ENCODE results near the gene TM6SF1. TPM values are rescaled to one million over a fixed set of nuclear protein-coding genes. Genes with fewer than 3 reads are reported as not detected.

TM6SF1 gene
- total and polyA plus RNA-seq, 2 of the 4 experiments (the other 2 are of a cell fraction), result 1.6 to 1.9 TPM

DNA sequence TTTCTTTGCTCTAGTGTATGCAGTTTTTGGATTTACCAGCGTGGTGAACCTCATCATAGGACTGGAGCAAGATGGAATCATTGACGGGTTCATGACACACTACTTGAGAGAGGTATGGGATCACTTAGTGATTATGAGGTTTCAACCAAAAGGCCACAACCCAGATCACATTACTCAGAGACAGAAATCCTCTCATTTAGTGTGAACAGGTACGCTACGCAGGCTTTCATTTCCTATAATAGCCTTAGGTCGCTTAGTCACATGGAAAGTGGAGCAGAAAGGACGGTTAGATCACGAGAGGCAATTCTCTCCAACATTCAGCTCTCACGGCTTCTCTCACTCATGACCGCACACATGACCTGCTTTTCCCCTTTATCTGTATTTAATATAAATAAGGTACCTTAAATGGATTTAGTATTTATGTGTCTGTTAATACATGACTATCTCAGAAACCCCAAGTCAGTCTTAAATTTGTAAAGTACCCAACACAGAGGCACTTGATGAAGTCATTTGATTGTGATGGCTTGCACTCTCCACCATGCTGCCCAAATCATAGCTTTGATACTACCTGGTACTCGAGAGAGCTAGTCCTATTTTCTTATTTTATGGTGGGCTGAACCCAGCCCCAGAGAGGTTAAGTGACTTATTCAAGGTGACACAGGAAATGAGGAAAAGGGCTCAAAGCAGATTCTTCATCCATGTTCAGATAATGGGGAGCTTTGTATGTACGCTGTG is 8.6 kb downstream of the TM6SF1 start:
- Histone ChIP-seq H2BK5ac (ENCODE audit: low read depth, low read length, poor library complexity, severe bottlenecking) (no peak overlapping the region), H3K27me3 (ENCODE audit: control insufficient read depth, insufficient read depth, low read length) (no peaks in the 10 kb centered on the region), H4K91ac (ENCODE audit: insufficient read depth, low read depth, low read length) (no peak overlapping the region), H3K9me3 (ENCODE audit: control insufficient read depth, insufficient read depth, low read length) (no peaks in the 10 kb centered on the region), H3K9me1 (ENCODE audit: insufficient read depth, low read length) (peaks cover 28% of the 10 kb centered on the region), H3K4me2 (ENCODE audit: low read depth, low read length) (no peak overlapping the region), H2BK20ac (ENCODE audit: low read depth, low read length) (no peak overlapping the region), H3K18ac (ENCODE audit: low read depth, low read length) (no peak overlapping the region), H2BK120ac (ENCODE audit: low read depth, low read length) (no peak overlapping the region), H4K5ac (ENCODE audit: low read depth, low read length) (no peak overlapping the region), H3K4me1 (ENCODE audit: control insufficient read depth, insufficient read depth, low read length) (peaks cover 12% of the 10 kb centered on the region), H4K8ac (ENCODE audit: low read depth in 2 of 2, low read length in 2 of 2) (no peak overlapping the region), H2AK5ac (ENCODE audit: low read depth, low read length) (no peak overlapping the region), H3K36me3 (ENCODE audit: control insufficient read depth, insufficient read depth, low read length) (no peaks in the 10 kb centered on the region; the same call in none of the 2 replicates), H3K79me1 (ENCODE audit: low read depth in 1 of 2, low read length in 2 of 2) (peaks cover 0 to 19% of the 10 kb centered on the region in 2 experiments; a peak in 2 of 4 replicates), H3K4ac (ENCODE audit: low read depth, low read length) (no peak overlapping the region), H3K27ac (ENCODE audit: insufficient read depth, low read length) (no peak overlapping the region), H3K56ac (ENCODE audit: extremely low read depth, insufficient read depth, low read length) (no peak overlapping the region), H2AK9ac (replicated peaks; ENCODE audit: low read depth, low read length, poor library complexity) (no peak overlapping the region), H3K4me3 (ENCODE audit: insufficient read depth, low read depth, low read length) (no peak overlapping the region), H4K20me1 (ENCODE audit: insufficient read depth, low read length) (peaks cover 3% of the 10 kb centered on the region; the same call in 1 of the 2 replicates), H3K9ac (ENCODE audit: low read depth, low read length) (no peak overlapping the region), H3K14ac (replicated peaks; ENCODE audit: low read depth, low read length) (no peak overlapping the region), H2BK15ac (ENCODE audit: low read depth, low read length) (no peak overlapping the region), H3K23ac (ENCODE audit: low read depth, low read length) (no peak overlapping the region), H2AFZ (replicated peaks; ENCODE audit: low read length, poor library complexity) (no peak overlapping the region)
- 100% methylated on average over 2 of the region's 11 CpGs; no CpG with 5 or more reads in 1 of the 2 experiments for WGBS, 2 experiments (ENCODE audit: extremely low coverage in 2 of 2, insufficient read length in 1 of 2)
- intact Hi-C loops (cut with micrococcal nuclease) (no loop called here), dilution Hi-C loops (cut with HindIII; ENCODE audit: low sequenced_read_pairs, unreplicated experiment) (no loop called here), in situ Hi-C loops (cut with MboI; ENCODE audit: low sequenced_read_pairs) (no loop called here)
- BruUV-seq (replicated peaks), result no TSS peak
- ATAC-seq (ENCODE audit: low read depth) (no peak), DNase-seq (no peak)
- TF ChIP-seq, protein P1, sequence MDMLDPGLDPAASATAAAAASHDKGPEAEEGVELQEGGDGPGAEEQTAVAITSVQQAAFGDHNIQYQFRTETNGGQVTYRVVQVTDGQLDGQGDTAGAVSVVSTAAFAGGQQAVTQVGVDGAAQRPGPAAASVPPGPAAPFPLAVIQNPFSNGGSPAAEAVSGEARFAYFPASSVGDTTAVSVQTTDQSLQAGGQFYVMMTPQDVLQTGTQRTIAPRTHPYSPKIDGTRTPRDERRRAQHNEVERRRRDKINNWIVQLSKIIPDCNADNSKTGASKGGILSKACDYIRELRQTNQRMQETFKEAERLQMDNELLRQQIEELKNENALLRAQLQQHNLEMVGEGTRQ (IDR thresholded peaks at IDR 0.05; ENCODE audit: low read depth, low read length), result no peak
- TF ChIP-seq FOS (IDR thresholded peaks at IDR 0.05; ENCODE audit: low read depth, low read length), result no peak
- TF ChIP-seq NFE2L2 (IDR thresholded peaks at IDR 0.05; ENCODE audit: low read depth, low read length), result no peak
- TF ChIP-seq POLR2A (IDR thresholded peaks at IDR 0.05; ENCODE audit: low read depth, low read length), result no peak
- TF ChIP-seq CEBPB (IDR thresholded peaks at IDR 0.05; ENCODE audit: low read depth, low read length), result no peak
- no peak for TF ChIP-seq BHLHE40 (IDR thresholded peaks at IDR 0.05; ENCODE audit: low read depth, low read length)
- TF ChIP-seq MAZ (IDR thresholded peaks at IDR 0.05; ENCODE audit: borderline replicate concordance, low read depth, low read length), result no peak
- TF ChIP-seq, protein P2, sequence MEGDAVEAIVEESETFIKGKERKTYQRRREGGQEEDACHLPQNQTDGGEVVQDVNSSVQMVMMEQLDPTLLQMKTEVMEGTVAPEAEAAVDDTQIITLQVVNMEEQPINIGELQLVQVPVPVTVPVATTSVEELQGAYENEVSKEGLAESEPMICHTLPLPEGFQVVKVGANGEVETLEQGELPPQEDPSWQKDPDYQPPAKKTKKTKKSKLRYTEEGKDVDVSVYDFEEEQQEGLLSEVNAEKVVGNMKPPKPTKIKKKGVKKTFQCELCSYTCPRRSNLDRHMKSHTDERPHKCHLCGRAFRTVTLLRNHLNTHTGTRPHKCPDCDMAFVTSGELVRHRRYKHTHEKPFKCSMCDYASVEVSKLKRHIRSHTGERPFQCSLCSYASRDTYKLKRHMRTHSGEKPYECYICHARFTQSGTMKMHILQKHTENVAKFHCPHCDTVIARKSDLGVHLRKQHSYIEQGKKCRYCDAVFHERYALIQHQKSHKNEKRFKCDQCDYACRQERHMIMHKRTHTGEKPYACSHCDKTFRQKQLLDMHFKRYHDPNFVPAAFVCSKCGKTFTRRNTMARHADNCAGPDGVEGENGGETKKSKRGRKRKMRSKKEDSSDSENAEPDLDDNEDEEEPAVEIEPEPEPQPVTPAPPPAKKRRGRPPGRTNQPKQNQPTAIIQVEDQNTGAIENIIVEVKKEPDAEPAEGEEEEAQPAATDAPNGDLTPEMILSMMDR (conservative IDR thresholded peaks at IDR 0.05; ENCODE audit: low read depth, low read length), result no peak
- TF ChIP-seq MAFK (IDR thresholded peaks at IDR 0.05; ENCODE audit: low read depth, low read length), result no peak
- TF ChIP-seq, protein P3, sequence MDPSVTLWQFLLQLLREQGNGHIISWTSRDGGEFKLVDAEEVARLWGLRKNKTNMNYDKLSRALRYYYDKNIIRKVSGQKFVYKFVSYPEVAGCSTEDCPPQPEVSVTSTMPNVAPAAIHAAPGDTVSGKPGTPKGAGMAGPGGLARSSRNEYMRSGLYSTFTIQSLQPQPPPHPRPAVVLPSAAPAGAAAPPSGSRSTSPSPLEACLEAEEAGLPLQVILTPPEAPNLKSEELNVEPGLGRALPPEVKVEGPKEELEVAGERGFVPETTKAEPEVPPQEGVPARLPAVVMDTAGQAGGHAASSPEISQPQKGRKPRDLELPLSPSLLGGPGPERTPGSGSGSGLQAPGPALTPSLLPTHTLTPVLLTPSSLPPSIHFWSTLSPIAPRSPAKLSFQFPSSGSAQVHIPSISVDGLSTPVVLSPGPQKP (IDR thresholded peaks at IDR 0.05; ENCODE audit: borderline replicate concordance, low read depth, low read length), result no peak
- TF ChIP-seq RCOR1 (IDR thresholded peaks at IDR 0.05; ENCODE audit: insufficient replicate concordance, low read length), result no peak
- POLR2A ChIA-PET (ENCODE audit: unreplicated experiment), result no interaction called here
- CTCF ChIA-PET, result no interaction called here
